Peyer's patch (tissue), 4 donors: ENCODE results near the gene C9orf152. TPM values are rescaled to one million over a fixed set of nuclear protein-coding genes. Genes with fewer than 3 reads are reported as not detected.

ENCODE experiments used
- DNase-seq, 3 donors: peaks; one replicate each; pipeline ENCODE4 v3.0.0-alpha.2; 2017 to 2019
- H3K27ac ChIP-seq, 4 donors: fragments of 200-600 bp; sonication (generic); one replicate each; pipeline ENCODE4 v1.5.1; 2016 to 2019
- H3K27me3 ChIP-seq, 2 donors: fragments of 200-600 bp; sonication (generic); one replicate each; pipeline ENCODE4 v1.5.1; 2019
- H3K36me3 ChIP-seq, 3 donors: fragments of 200-600 bp; sonication (generic); one replicate each; pipeline ENCODE4 v1.5.1; 2016 to 2019
- H3K4me1 ChIP-seq, 4 donors: fragments of 200-600 bp; sonication (generic); one replicate each; pipeline ENCODE4 v1.5.1; 2016 to 2019
- H3K4me3 ChIP-seq, 4 donors: fragments of 200-600 bp; sonication (generic); 1 replicate in 3 of 4; 2 replicates in 1 of 4; pipeline ENCODE4 v1.5.1; 2016 to 2019; ENCODE audit warnings: mild to moderate bottlenecking in 1 of 4
- H3K9me3 ChIP-seq, 4 donors: fragments of 200-600 bp; sonication (generic); one replicate each; pipeline ENCODE4 v1.5.1; 2016 to 2019; ENCODE audit warnings: mild to moderate bottlenecking in 1 of 4
- POLR2A ChIP-seq, 2 donors: fragments of 450-650 bp; IDR thresholded peaks; one replicate each; pipeline ENCODE4 v1.5.1; 2017; ENCODE audit warnings: antibody characterized with exemption in 2 of 2, mild to moderate bottlenecking in 2 of 2, moderate library complexity in 2 of 2
- total RNA-seq, 4 donors: library from RNA; depleted of rRNA; stranded (reverse); fragments of >200 nt; gene quantifications; one replicate each; pipeline ENCODE4 v1.1.0, GENCODE V29; 2016
- TF ChIP-seq, protein P1 (sequence below), 6 experiments: fragments of 450-650 bp in 4 of 6; fragments of 200-600 bp in 2 of 6; sonication (generic) in 1 of 6; IDR thresholded peaks; one replicate each; pipeline ENCODE4 v1.5.1; 2017 to 2019; ENCODE audit warnings: antibody characterized with exemption in 6 of 6, mild to moderate bottlenecking in 3 of 6, moderate library complexity in 1 of 6

Gene C9orf152
- total RNA-seq, 4 donors from 2014 or later = 9.2 to 12.8 (median 10.9) TPM

DNA sequence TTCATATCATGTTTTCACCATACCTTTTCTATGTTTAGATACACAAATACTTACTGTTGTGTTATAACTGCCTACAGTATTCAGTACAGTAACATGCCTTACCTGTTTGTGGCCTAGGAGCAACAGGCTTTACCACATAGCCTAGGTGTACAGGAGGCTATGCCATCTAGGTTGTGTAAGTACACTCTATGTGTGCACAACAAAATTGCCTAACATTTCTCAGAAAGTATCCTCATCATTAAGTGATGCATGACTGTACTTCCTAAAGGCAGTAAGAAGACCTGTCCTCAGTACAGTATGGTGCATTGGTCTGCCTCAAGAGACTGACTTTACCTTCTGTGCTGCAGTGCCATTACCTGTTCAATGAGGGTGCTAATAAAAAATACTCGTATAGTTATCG, 40.4 kb upstream of the C9orf152 start:
- TF ChIP-seq, protein P1, sequence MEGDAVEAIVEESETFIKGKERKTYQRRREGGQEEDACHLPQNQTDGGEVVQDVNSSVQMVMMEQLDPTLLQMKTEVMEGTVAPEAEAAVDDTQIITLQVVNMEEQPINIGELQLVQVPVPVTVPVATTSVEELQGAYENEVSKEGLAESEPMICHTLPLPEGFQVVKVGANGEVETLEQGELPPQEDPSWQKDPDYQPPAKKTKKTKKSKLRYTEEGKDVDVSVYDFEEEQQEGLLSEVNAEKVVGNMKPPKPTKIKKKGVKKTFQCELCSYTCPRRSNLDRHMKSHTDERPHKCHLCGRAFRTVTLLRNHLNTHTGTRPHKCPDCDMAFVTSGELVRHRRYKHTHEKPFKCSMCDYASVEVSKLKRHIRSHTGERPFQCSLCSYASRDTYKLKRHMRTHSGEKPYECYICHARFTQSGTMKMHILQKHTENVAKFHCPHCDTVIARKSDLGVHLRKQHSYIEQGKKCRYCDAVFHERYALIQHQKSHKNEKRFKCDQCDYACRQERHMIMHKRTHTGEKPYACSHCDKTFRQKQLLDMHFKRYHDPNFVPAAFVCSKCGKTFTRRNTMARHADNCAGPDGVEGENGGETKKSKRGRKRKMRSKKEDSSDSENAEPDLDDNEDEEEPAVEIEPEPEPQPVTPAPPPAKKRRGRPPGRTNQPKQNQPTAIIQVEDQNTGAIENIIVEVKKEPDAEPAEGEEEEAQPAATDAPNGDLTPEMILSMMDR (IDR thresholded peaks at IDR 0.05) = no peak
- no peak for TF ChIP-seq POLR2A (IDR thresholded peaks at IDR 0.05)
- H3K9me3 ChIP-seq = no peaks in the 10 kb centered on the region
- no peak overlapping the region for H3K27ac ChIP-seq

DNA sequence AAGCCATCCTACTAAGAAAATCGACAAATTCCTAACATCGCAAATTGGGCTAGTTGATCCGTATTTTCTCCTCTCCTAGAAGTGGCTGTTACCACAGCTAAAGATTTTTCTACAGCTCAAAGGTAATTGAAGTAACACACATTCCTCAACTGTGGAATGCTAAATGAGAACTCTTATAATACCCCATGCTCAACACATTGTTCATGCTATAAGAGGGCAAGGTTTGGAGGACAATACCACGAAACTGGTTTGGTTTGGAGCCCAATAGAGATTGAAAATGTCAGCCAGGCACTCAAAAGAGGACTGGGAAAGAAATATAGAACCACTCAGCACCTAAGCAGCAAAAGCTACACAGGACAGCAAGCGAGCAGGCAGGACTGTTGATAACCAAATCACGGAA, 38.3 kb upstream of the C9orf152 start:
- Histone ChIP-seq H3K4me1 (no peaks in the 10 kb centered on the region), H3K4me3 (no peak overlapping the region), H3K36me3 (peaks cover 0 to 67% (median 3%) of the 10 kb centered on the region in 3 donors), H3K9me3 (no peaks in the 10 kb centered on the region), H3K27me3 (no peaks in the 10 kb centered on the region), H3K27ac (no peak overlapping the region)
- DNase-seq = no peak
- no peak for TF ChIP-seq POLR2A (IDR thresholded peaks at IDR 0.05)
- TF ChIP-seq, protein P1 (IDR thresholded peaks at IDR 0.05) = no peak

More for the DNA sequence above, 40.4 kb upstream of the C9orf152 start:
- no peak for DNase-seq
- H3K4me1 ChIP-seq = peaks cover 0 to 5% (median 0%) of the 10 kb centered on the region in 4 donors
- no peaks in the 10 kb centered on the region for H3K27me3 ChIP-seq
- peaks cover 0 to 58% (median 0%) of the 10 kb centered on the region in 3 donors for H3K36me3 ChIP-seq
- no peak overlapping the region for H3K4me3 ChIP-seq

DNA sequence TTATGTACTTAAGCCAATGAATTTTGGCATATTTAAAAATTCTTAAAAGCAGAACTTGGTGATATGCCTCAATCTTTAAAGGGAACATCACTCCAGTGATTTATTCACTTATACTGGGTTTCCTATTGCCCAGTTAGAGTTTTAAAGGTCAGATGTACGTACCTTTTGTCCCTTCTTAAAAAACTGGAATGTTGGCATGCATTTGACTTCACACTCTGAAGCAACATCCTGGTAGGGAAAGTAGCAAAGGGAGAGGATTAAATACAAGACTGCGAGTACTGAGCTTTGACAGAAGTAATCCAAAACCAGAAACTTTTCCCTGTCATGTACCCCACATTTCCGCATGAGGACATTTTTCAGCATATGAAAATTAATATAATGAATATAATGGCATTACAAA, 36.7 kb upstream of the C9orf152 start:
- H3K27ac ChIP-seq = no peak overlapping the region
- no peaks in the 10 kb centered on the region for H3K4me1 ChIP-seq
- no peak overlapping the region for H3K4me3 ChIP-seq
- no peak for DNase-seq
- H3K9me3 ChIP-seq = no peaks in the 10 kb centered on the region
- no peaks in the 10 kb centered on the region for H3K27me3 ChIP-seq
- no peak for TF ChIP-seq POLR2A (IDR thresholded peaks at IDR 0.05)
- TF ChIP-seq, protein P1 (IDR thresholded peaks at IDR 0.05) = no peak
- peaks cover 0 to 57% (median 3%) of the 10 kb centered on the region in 3 donors for H3K36me3 ChIP-seq

DNA sequence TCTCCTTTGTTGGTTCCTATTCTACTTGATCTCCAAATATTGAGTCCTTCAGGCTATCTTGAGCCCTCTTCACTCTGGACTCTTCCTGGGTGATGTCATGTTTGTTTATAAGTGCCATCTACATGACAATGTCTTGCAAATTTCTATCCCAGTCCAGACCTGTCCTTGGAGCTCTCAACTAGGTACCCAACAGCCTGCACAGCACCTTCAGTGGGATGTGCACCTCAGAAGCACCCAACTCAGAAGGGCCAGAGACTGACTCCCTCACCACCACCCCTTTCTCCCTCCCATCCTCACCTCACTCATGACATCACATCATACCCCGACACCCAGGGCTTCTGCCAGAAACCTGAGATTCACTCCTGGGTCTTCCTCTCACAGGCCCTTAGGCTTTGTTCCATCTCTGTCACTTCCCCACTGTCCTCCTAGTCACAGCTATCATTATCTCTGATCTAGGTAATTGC, 33.9 kb upstream of the C9orf152 start:
- peaks cover 0 to 37% (median 3%) of the 10 kb centered on the region in 3 donors for H3K36me3 ChIP-seq
- H3K4me3 ChIP-seq = no peak overlapping the region
- no peaks in the 10 kb centered on the region for H3K9me3 ChIP-seq
- no peak for DNase-seq
- TF ChIP-seq POLR2A (IDR thresholded peaks at IDR 0.05) = no peak
- TF ChIP-seq, protein P1 (IDR thresholded peaks at IDR 0.05) = no peak
- H3K4me1 ChIP-seq = no peaks in the 10 kb centered on the region
- H3K27ac ChIP-seq = no peak overlapping the region
- H3K27me3 ChIP-seq = no peaks in the 10 kb centered on the region

DNA sequence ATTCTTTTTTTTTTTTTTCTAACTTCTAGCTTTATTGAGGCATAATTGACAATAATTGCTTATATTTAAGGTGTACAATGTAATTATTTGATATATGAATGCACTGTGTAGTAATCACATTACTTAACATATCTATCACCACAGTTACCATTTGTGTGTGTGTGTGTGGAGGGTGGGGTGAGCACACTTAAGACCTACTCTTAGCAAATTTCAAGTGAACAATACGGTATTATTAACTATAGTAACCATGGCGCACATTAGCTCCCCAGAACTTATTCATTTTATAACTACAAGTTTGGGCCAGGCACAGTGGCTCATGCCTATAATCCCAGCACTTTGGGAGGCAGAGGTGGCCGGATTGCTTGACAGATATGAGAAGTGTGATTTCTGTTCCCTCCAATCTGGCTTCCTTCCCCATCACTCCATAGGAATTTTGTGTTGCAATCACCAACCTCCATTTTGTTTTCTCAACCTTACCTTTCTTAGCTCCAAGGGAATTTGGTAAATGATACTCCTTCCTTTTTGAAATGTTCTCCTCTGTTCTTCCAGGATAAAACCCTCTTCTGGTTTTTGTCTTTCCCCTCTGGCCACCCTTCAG, 33.4 kb upstream of the C9orf152 start:
- no peak for DNase-seq
- Histone ChIP-seq H3K4me1 (no peaks in the 10 kb centered on the region), H3K9me3 (no peaks in the 10 kb centered on the region), H3K27ac (no peak overlapping the region), H3K36me3 (peaks cover 0 to 32% (median 3%) of the 10 kb centered on the region in 3 donors), H3K27me3 (no peaks in the 10 kb centered on the region), H3K4me3 (no peak overlapping the region)
- TF ChIP-seq POLR2A (IDR thresholded peaks at IDR 0.05) = no peak
- TF ChIP-seq, protein P1 (IDR thresholded peaks at IDR 0.05) = no peak
